Cardiac muscle cell (in vitro differentiated cells and primary cell): Measurements from ENCODE around the gene ARFGAP1. TPM values are rescaled to one million over a fixed set of nuclear protein-coding genes. Genes with fewer than 3 reads are reported as not detected.

Experiments
- DNase-seq, 2 donors: peaks; one replicate each; pipeline versions ENCODE4 v3.0.0 to v3.0.0-alpha.2; 2010 to 2017; ENCODE audit warnings: low read depth in 1 of 2, low spot score in 1 of 2
- H3K27ac ChIP-seq: fragments of 200-600 bp; sonication (generic); 2 replicates; pipeline ENCODE4 v1.5.1; 2016
- H3K27me3 ChIP-seq: fragments of 200-600 bp; sonication (generic); 2 replicates; pipeline ENCODE4 v1.6.0; 2016; ENCODE audit warnings: control low read depth
- H3K36me3 ChIP-seq: fragments of 200-600 bp; sonication (generic); 2 replicates; pipeline ENCODE4 v1.5.1; 2016; ENCODE audit warnings: control low read depth
- H3K4me1 ChIP-seq: fragments of 200-600 bp; sonication (generic); 2 replicates; pipeline ENCODE4 v1.8.1; 2017; ENCODE audit warnings: low read depth, mild to moderate bottlenecking, mixed run types
- H3K4me3 ChIP-seq: fragments of 200-600 bp; sonication (generic); 2 replicates; pipeline ENCODE4 v1.5.1; 2016; ENCODE audit warnings: mild to moderate bottlenecking
- H3K9me3 ChIP-seq: fragments of 200-600 bp; sonication (generic); 2 replicates; pipeline ENCODE4 v1.5.1; 2017; ENCODE audit warnings: low read depth, mild to moderate bottlenecking, control low read depth
- CTCF ChIP-seq: IDR thresholded peaks from 2 replicates; pipeline ENCODE4 v1.5.1; 2012; ENCODE audit warnings: low read depth, mild to moderate bottlenecking, low read length
- polyA plus RNA-seq: library from polyadenylated mRNA; unstranded; fragments of >200 nt; fragmentation: Nextera tagmentation; extraction: Ambion mirVana; gene quantifications from 2 replicates; pipeline ENCODE4 v1.2.1, GENCODE V29; 2016
- total RNA-seq: library from RNA; depleted of rRNA; stranded (reverse); fragments of >200 nt; gene quantifications from 2 replicates; pipeline ENCODE4 v1.2.3, GENCODE V29; 2016

The ARFGAP1 gene
- total and polyA plus RNA-seq, 2 experiments from 2014 or later = 85.3 to 96.5 TPM

DNA sequence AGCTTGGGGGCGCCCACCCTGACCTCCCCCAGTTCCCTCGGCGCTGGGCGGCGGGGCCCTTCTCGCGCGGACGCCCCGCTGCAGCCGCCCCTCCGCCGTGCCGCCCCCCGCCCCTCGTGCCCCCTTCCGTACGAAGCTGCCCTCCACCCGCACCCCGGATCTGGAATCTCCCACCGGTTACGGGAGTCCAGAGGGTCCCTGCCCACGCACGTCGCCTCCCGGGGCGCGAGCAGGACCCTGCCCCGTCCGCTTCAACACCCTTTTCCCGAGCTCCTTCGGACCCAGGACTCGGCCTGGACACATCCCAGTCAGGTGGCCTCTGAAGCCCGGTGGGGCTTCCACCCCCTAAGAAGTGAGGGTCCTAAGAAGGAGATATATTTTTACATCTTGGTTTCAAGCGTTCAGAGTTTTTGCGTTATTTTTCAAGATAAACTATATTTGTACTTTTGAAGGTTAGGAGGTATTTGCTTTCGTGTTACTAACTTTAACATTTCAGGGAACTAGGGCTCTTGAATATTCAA lies 506 bp downstream of the ARFGAP1 start:
- no peak for DNase-seq
- no peak for TF ChIP-seq CTCF
- H3K27ac ChIP-seq = peak overlapping the region; percentile 66
- H3K36me3 ChIP-seq = peaks cover 5% of the 10 kb centered on the region
- peaks cover 7% of the 10 kb centered on the region for H3K4me1 ChIP-seq
- H3K9me3 ChIP-seq = no peaks in the 10 kb centered on the region
- no peaks in the 10 kb centered on the region for H3K27me3 ChIP-seq
- peak overlapping the region; percentile 87 for H3K4me3 ChIP-seq

GRCh38 chr20:63273635-63274380 lies 1.2 kb downstream of the ARFGAP1 start:
- H3K27me3 ChIP-seq = no peaks in the 10 kb centered on the region
- peaks cover 7% of the 10 kb centered on the region for H3K4me1 ChIP-seq
- no peaks in the 10 kb centered on the region for H3K9me3 ChIP-seq
- peak overlapping the region; percentile 87 for H3K4me3 ChIP-seq
- DNase-seq = peak in 1 of 2 donors; percentile 70
- no peak overlapping the region for H3K27ac ChIP-seq
- peaks cover 9% of the 10 kb centered on the region for H3K36me3 ChIP-seq
- TF ChIP-seq CTCF = no peak

- H3K27me3 ChIP-seq = no peaks in the 10 kb centered on the region
- no peaks in the 10 kb centered on the region for H3K9me3 ChIP-seq
- H3K36me3 ChIP-seq = peaks cover 16% of the 10 kb centered on the region
- H3K4me3 ChIP-seq = no peak overlapping the region
- H3K4me1 ChIP-seq = peaks cover 7% of the 10 kb centered on the region
- TF ChIP-seq CTCF = no peak
- H3K27ac ChIP-seq = no peak overlapping the region
- no peak for DNase-seq
Observed at GRCh38 chr20:63274381-63275228, 2.0 kb downstream of the ARFGAP1 start.

- TF ChIP-seq CTCF = no peak
- no peak for DNase-seq
- Histone ChIP-seq H3K4me1 (peaks cover 7% of the 10 kb centered on the region), H3K27me3 (no peaks in the 10 kb centered on the region), H3K36me3 (peaks cover 20% of the 10 kb centered on the region), H3K4me3 (no peak overlapping the region), H3K9me3 (no peaks in the 10 kb centered on the region), H3K27ac (no peak overlapping the region)
Observed at GRCh38 chr20:63275825-63276224, 3.2 kb downstream of the ARFGAP1 start.

DNA sequence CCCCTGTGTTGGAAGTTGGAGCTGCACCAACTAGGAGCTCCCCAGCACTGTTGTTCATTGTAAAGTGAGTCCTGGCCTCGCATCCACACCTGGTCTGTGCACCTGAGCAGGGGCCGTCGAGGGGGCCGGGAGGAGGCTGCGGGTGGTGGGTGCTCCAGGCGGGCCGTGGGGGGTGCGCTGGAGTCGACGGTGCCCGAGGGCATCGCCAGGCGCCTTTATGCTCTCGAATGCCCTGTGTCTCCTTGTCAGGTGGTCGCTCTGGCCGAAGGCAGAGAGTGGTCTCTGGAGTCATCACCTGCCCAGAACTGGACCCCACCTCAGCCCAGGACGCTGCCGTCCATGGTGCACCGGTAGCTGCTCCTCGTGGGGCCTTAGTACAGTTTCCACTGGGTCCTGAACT lies 4.3 kb downstream of the ARFGAP1 start:
- peaks cover 20% of the 10 kb centered on the region for H3K36me3 ChIP-seq
- no peaks in the 10 kb centered on the region for H3K27me3 ChIP-seq
- no peaks in the 10 kb centered on the region for H3K9me3 ChIP-seq
- no peak overlapping the region for H3K4me3 ChIP-seq
- no peak for TF ChIP-seq CTCF
- H3K27ac ChIP-seq = no peak overlapping the region
- no peak for DNase-seq
- peaks cover 7% of the 10 kb centered on the region for H3K4me1 ChIP-seq
